Esophagus squamous epithelium (tissue), 4 donors: ENCODE results near the gene ANKRD13A.

ENCODE experiments used
- CTCF ChIP-seq, 6 experiments: fragments of 450-650 bp in 4 of 6; fragments of 200-600 bp in 2 of 6; sonication (generic) in 2 of 6; IDR thresholded peaks; one replicate each; pipeline ENCODE4 v1.5.1; 2016 to 2019; ENCODE audit warnings: antibody characterized with exemption in 6 of 6, mild to moderate bottlenecking in 4 of 6, moderate library complexity in 4 of 6
- POLR2A ChIP-seq, 4 donors: fragments of 450-650 bp; IDR thresholded peaks; one replicate each; pipeline ENCODE4 v1.6.1; 2017; ENCODE audit warnings: antibody characterized with exemption in 4 of 4, mild to moderate bottlenecking in 4 of 4, moderate library complexity in 3 of 4

DNA sequence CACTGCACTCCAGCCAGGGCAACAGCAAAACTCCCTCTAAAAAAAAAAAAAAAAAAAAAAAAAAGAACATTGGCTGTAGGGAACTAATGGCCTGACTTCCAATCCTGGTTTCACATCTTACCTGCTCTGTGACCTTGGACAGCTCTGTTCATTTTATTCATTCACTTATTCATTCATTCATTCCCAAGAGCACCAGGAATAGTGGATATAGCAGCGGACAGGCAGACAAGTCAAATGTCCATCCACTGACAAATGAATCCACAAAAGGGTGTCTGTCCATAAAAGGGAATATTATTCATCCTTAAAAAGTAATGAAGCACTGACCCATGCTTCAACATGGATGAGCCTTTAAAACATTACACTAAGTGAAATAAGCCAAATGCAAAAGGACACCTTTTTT lies 76.7 kb downstream of the ANKRD13A start:
- TF ChIP-seq CTCF (IDR thresholded peaks at IDR 0.05) (no peak), POLR2A (IDR thresholded peaks at IDR 0.05) (no peak)
